ENCODE data around the gene EBPL. TPM values are rescaled to one million over a fixed set of nuclear protein-coding genes. Genes with fewer than 3 reads are reported as not detected.
A peak's percentile ranks its signal among the peaks of the same experiment; 100 is the strongest.

The EBPL gene
- total RNA-seq, 1 donor = 47.0 TPM

DNA sequence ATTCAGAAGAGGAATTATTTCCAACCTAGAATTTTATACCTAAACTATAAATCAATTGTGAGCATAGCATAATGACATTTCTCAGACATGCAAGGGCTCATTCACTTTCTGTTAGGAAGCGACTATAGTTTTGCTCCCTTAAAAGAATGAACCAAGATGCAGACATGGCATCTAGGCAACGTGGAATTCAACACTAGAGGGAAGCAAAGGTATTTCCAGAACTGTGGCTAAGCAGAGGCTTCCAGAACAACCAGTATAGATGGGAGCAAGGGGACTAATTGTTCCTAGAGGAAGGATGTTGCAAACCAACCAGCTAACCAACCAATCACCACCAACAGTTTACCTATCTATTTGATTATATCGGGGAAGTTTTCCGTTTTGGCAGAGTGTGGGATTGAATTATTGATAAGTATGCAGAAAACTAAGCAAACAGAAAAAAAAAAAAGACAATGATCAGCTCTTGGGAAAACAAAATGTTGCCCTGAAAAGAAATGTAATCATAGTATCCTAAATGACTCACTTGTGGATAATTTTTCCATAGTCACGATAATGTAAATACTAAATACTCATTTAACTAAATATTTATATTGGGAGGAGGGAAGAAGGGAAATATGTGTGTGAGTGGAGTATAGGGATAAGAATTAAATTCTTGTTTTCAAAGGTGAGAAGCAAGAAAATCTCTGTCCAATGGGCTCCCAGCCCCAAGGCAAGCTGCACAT, 41.9 kb downstream of the EBPL start:
- peak; percentile 55 for DNase-seq (ENCODE audit: low read depth)
- no peak overlapping the region for H3K4me3 ChIP-seq (ENCODE audit: low read depth, low read length)
- TF ChIP-seq, protein P1, sequence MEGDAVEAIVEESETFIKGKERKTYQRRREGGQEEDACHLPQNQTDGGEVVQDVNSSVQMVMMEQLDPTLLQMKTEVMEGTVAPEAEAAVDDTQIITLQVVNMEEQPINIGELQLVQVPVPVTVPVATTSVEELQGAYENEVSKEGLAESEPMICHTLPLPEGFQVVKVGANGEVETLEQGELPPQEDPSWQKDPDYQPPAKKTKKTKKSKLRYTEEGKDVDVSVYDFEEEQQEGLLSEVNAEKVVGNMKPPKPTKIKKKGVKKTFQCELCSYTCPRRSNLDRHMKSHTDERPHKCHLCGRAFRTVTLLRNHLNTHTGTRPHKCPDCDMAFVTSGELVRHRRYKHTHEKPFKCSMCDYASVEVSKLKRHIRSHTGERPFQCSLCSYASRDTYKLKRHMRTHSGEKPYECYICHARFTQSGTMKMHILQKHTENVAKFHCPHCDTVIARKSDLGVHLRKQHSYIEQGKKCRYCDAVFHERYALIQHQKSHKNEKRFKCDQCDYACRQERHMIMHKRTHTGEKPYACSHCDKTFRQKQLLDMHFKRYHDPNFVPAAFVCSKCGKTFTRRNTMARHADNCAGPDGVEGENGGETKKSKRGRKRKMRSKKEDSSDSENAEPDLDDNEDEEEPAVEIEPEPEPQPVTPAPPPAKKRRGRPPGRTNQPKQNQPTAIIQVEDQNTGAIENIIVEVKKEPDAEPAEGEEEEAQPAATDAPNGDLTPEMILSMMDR (IDR thresholded peaks at IDR 0.05; ENCODE audit: insufficient read depth, low read length) = peak; percentile 52

DNA sequence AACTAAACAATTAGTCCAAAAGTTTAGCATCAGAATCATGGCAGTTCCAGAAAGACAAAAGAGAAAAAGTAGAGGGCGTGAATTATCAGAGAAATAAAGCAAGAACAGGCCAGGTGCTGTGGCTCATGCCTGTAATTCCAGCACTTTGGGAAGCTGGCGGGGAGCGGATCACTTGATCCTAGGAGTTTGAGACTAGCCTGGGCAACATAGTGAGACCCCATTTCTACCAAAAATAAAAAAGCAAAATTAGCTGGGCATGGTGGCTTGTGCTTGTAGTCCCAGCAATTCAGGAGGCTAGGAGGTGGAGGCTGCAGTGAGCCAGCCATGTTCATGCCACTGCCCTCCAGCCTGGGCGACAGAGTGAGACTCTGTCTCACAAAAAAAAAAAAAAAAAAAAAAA, 44.6 kb downstream of the EBPL start:
- DNase-seq (ENCODE audit: low read depth) = no peak
- no peak overlapping the region for H3K4me3 ChIP-seq (ENCODE audit: low read depth, low read length)
- TF ChIP-seq, protein P1 (IDR thresholded peaks at IDR 0.05; ENCODE audit: insufficient read depth, low read length) = no peak

DNA sequence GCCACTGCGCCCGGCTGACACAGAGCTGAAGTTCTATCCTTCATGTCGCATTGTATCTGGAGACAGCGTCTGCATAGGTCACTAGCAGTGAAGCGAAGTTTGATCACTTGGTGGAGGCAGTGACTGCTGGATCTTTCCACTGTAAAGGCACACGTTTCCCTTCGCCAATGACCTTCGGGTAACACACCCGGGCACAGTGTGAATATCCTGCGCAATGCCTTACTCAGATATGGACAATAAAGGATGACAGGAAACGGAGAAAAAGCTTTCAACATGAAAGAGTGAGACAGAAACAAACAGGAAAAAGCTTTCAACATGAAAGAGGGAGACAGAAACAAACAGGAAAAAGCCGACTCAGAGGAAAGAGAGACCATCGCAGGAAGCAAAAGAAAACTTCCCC, 45.8 kb downstream of the EBPL start:
- H3K4me3 ChIP-seq (ENCODE audit: low read depth, low read length) = no peak overlapping the region
- TF ChIP-seq, protein P1 (IDR thresholded peaks at IDR 0.05; ENCODE audit: insufficient read depth, low read length) = no peak
- DNase-seq (ENCODE audit: low read depth) = no peak

DNA sequence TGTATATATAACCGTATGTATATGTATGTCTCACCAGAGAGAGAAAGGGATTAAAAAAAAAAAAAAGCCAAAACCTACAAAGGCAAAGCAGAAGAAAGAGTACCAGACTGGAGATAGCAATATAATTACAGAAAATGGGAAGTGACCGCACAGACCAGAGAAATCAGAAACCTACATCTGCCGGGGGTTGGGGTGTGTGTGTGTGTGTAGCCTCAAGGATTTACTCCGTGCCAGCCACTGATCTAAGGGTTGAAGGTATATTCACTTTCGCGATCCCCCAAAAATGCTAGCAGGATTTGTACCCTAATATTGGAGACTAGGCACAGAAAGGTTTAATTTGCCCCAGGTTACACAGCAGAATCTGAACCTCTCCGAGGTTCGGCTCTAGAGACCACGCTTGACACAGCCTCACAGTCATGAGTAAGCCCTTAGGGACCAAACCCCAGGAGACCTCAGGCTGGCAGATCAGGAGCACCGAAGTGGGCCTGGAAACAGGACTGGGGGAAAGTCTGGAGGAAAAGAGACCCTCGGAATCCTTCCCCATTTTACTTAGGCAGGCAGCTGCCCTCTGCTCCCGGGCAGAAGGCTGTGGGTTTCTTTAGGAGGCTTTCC, 48.1 kb downstream of the EBPL start:
- H3K4me3 ChIP-seq (ENCODE audit: low read depth, low read length) = no peak overlapping the region
- TF ChIP-seq, protein P1 (IDR thresholded peaks at IDR 0.05; ENCODE audit: insufficient read depth, low read length) = no peak
- DNase-seq (ENCODE audit: low read depth) = no peak

DNA sequence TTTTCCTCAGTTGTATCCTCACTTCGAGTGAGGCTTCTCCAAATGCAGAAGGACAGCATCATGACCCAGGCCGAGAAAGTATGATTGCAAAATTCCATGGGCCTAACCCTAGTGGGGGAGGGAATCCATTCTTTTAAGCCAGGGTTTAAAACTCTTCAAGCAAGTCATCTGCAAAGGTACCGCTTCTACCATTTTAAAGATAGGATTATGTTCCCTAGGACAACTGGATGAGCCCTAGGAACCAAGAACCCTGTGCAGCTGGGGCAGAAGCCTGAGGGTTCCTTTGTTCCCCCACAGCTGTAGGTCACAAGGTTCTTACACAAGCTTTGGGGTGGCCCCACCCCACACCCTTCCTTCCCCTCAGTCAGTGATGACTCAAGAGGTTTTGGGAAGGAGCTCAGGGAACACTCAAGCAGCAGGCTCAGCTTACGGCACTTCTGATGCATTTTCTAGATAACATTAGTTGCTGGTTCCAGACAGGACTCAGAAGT, 49.4 kb downstream of the EBPL start:
- peak; percentile 96 for DNase-seq (ENCODE audit: low read depth)
- TF ChIP-seq, protein P1 (IDR thresholded peaks at IDR 0.05; ENCODE audit: insufficient read depth, low read length) = no peak
- no peak overlapping the region for H3K4me3 ChIP-seq (ENCODE audit: low read depth, low read length)

DNA sequence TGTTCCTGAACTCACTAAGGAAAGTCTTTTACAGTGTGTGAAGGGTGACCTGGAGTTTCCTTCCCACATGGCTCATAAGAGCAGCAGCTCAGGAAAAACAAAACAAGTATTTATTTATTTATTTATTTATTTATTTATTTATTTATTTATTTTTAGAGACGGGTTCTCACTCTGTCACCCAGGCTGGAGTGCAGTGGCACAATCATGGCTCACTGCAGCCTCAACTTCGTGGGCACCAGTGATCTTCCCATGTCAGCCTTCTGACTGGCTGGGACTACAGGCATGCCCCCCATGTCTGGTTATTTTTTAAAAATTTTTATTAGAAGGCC, 52.6 kb downstream of the EBPL start:
- no peak for DNase-seq (ENCODE audit: low read depth)

More for the DNA sequence above, 52.6 kb downstream of the EBPL start:
- H3K4me3 ChIP-seq (ENCODE audit: low read depth, low read length) = no peak overlapping the region
- TF ChIP-seq, protein P1 (IDR thresholded peaks at IDR 0.05; ENCODE audit: insufficient read depth, low read length) = no peak

All from fibroblast of the aortic adventitia (primary cell).